K562 (cell line): ENCODE measurements around the gene CYS1. TPM values are rescaled to one million over a fixed set of nuclear protein-coding genes. Genes with fewer than 3 reads are reported as not detected.

Experiments
- ATAC-seq: fragments of 200-7000 bp; cut with Tn5 transposase; 3 replicates; pipeline ENCODE4 v1.9.1; 2020; ENCODE audit warnings: moderate library complexity
- Bru-seq: library from RNA; stranded (reverse); fragments of 400-500 nt; gene quantifications from one replicate; lab custom pipeline; 2021; lab: Mats Ljungman, UMichigan
- BruChase-seq, 2 experiments: library from RNA; stranded (reverse); fragments of 400-500 nt; gene quantifications; one replicate each; lab custom pipeline; 2021; lab: Mats Ljungman, UMichigan
- BruUV-seq: library from RNA; stranded (reverse); fragments of 400-500 nt; replicated peaks from 2 replicates; lab custom pipeline; 2021; lab: Mats Ljungman, UMichigan
- CTCF ChIA-PET: fragments of 300-600 bp; formaldehyde crosslinking; extraction: SDS; loops from one replicate; lab custom pipeline; 2021; ENCODE audit warnings: low intra/inter-chr PET ratio; lab: Yijun Ruan, JAX
- POLR2A ChIA-PET: fragments of 300-600, 350-650 bp; sonication (Branson Sonifier 250); formaldehyde crosslinking; extraction: SDS; loops from one replicate; lab custom pipeline; 2021; ENCODE audit warnings: antibody characterized with exemption, inconsistent platforms; lab: Yijun Ruan, JAX
- DNase-seq, 4 experiments: peaks; one replicate each; pipeline versions ENCODE4 v3.0.0 to v3.0.0-alpha.2; 2011 to 2018; ENCODE audit warnings: low spot score in 3 of 4, mixed read lengths in 3 of 4; ENCODE audit errors: extremely low read depth in 1 of 4
- FAIRE-seq: peaks from 2 replicates; lab custom pipeline; 2011; peaks lifted over from hg19 to GRCh38; lab: Jason Lieb, UNC
- H2AFZ ChIP-seq: 2 replicates; pipeline ENCODE4 v1.6.0; 2011; ENCODE audit warnings: low read depth, low read length, control low read depth, inconsistent platforms
- H3K27ac ChIP-seq: fragments of 200-600 bp; 3 replicates; pipeline ENCODE4 v1.8.0; 2011; ENCODE audit warnings: low read depth, mild to moderate bottlenecking, control low read depth, inconsistent platforms, low read length, moderate library complexity, mixed read lengths; ENCODE audit errors: extremely low read depth
- H3K27me3 ChIP-seq, 2 experiments: fragments of 300-600 bp in 1 of 2; 2 replicates in 1 of 2; 3 replicates in 1 of 2; pipeline versions ENCODE4 v1.6.0 to v1.8.0; 2011; ENCODE audit warnings: inconsistent platforms in 2 of 2, low read length in 2 of 2, mild to moderate bottlenecking in 1 of 2, mixed read lengths in 1 of 2, moderate library complexity in 1 of 2; ENCODE audit not compliant: control insufficient read depth in 2 of 2, insufficient read depth in 2 of 2
- H3K36me3 ChIP-seq: fragments of 300-600 bp; 3 replicates; pipeline ENCODE4 v1.8.0; 2011; ENCODE audit warnings: mild to moderate bottlenecking, low read length, inconsistent platforms; ENCODE audit not compliant: control insufficient read depth, insufficient read depth
- H3K4me1 ChIP-seq, 2 experiments: fragments of 200-600 bp in 1 of 2; replicated peaks in 1 of 2; 2 replicates in 1 of 2; 3 replicates in 1 of 2; pipeline versions ENCODE4 v1.5.1 to v1.8.0; 2011; ENCODE audit warnings: inconsistent platforms in 2 of 2, low read length in 2 of 2, mild to moderate bottlenecking in 1 of 2, mixed read lengths in 1 of 2, moderate library complexity in 1 of 2; ENCODE audit not compliant: control insufficient read depth in 2 of 2, insufficient read depth in 2 of 2
- H3K4me2 ChIP-seq: 2 replicates; pipeline ENCODE4 v1.6.1; 2011; ENCODE audit warnings: low read length, control low read depth, inconsistent platforms, mixed read lengths; ENCODE audit not compliant: insufficient read depth
- H3K4me3 ChIP-seq: fragments of 200-600 bp; sonication (generic), shearing (Covaris generic); 2 replicates; pipeline ENCODE4 v1.5.1; 2016; ENCODE audit warnings: control low read depth, inconsistent platforms
- H3K79me2 ChIP-seq: fragments of 200-600 bp; 3 replicates; pipeline ENCODE4 v1.8.0; 2011; ENCODE audit warnings: low read length, inconsistent platforms; ENCODE audit not compliant: control insufficient read depth, insufficient read depth
- H3K9ac ChIP-seq, 2 experiments: 2 replicates each; pipeline versions ENCODE4 v1.6.0 to v1.6.1; 2011; ENCODE audit warnings: low read depth in 2 of 2, low read length in 2 of 2, control low read depth in 1 of 2, inconsistent platforms in 1 of 2, mild to moderate bottlenecking in 1 of 2, mixed read lengths in 1 of 2; ENCODE audit not compliant: insufficient read depth in 1 of 2
- H3K9me1 ChIP-seq: one replicate; pipeline ENCODE4 v1.6.0; 2011; ENCODE audit warnings: inconsistent platforms, mild to moderate bottlenecking, low read length, moderate library complexity; ENCODE audit not compliant: control insufficient read depth, insufficient read depth
- H3K9me3 ChIP-seq: replicated peaks from 2 replicates; pipeline ENCODE4 v1.5.1; 2011; ENCODE audit warnings: low read depth, low read length, inconsistent platforms; ENCODE audit not compliant: control insufficient read depth, insufficient read depth
- H4K20me1 ChIP-seq: replicated peaks from 2 replicates; pipeline ENCODE4 v1.6.1; 2011; ENCODE audit warnings: low read length, inconsistent platforms, mixed read lengths; ENCODE audit not compliant: control insufficient read depth, insufficient read depth
- CXXC5 ChIP-seq: fragments of 250-450 bp; sonication (Bioruptor Pico); IDR thresholded peaks from 2 replicates; pipeline ENCODE4 v1.8.0; 2022; ENCODE audit warnings: inconsistent platforms, mild to moderate bottlenecking, moderate library complexity
- DMBX1 ChIP-seq: fragments of 250-450 bp; sonication (Bioruptor Pico); IDR thresholded peaks from 2 replicates; pipeline ENCODE4 v1.8.0; 2022; ENCODE audit warnings: inconsistent platforms, mild to moderate bottlenecking, moderate library complexity, borderline replicate concordance
- E2F6 ChIP-seq, 2 experiments: IDR thresholded peaks; 2 replicates each; pipeline ENCODE4 v1.6.1; 2011; ENCODE audit warnings: borderline replicate concordance in 1 of 2, control low read depth in 1 of 2, low read depth in 1 of 2, low read length in 1 of 2, mild to moderate bottlenecking in 1 of 2, mixed read lengths in 1 of 2, moderate library complexity in 1 of 2; ENCODE audit not compliant: insufficient read depth in 1 of 2, insufficient read length in 1 of 2, poor library complexity in 1 of 2, severe bottlenecking in 1 of 2; ENCODE audit errors: extremely low read depth in 1 of 2
- GATAD2B ChIP-seq: fragments of 450-650 bp; IDR thresholded peaks from 2 replicates; pipeline ENCODE4 v1.6.1; 2017; ENCODE audit warnings: mild to moderate bottlenecking, borderline replicate concordance
- POLR2AphosphoS2 ChIP-seq: IDR thresholded peaks from 2 replicates; pipeline ENCODE4 v1.6.1; 2012; ENCODE audit warnings: low read length, improper control_type of control experiment
- RB1 ChIP-seq: fragments of 450-650 bp; IDR thresholded peaks from 2 replicates; pipeline ENCODE4 v1.6.1; 2017; ENCODE audit warnings: low read depth, mild to moderate bottlenecking
- SIRT6 ChIP-seq: IDR thresholded peaks from one replicate; pipeline ENCODE4 v1.6.1; 2012; ENCODE audit warnings: low read depth, mild to moderate bottlenecking, control low read depth, inconsistent platforms, low read length, moderate library complexity
- SMAD4 ChIP-seq: fragments of 250-450 bp; sonication (Bioruptor Pico); conservative IDR thresholded peaks from 2 replicates; pipeline ENCODE4 v1.8.0; 2021; ENCODE audit warnings: inconsistent platforms, mild to moderate bottlenecking, moderate library complexity
- UBTF ChIP-seq, 2 experiments: IDR thresholded peaks; 2 replicates each; pipeline ENCODE4 v1.6.1; 2012; ENCODE audit warnings: improper control_type of control experiment in 2 of 2, low read depth in 2 of 2, low read length in 2 of 2, borderline replicate concordance in 1 of 2
- ZBTB7A ChIP-seq: IDR thresholded peaks from 2 replicates; pipeline ENCODE4 v1.6.1; 2011; ENCODE audit warnings: low read depth, mild to moderate bottlenecking, low read length, moderate library complexity, borderline replicate concordance; ENCODE audit not compliant: control insufficient read depth
- ZNF3 ChIP-seq: fragments of 250-450 bp; sonication (Bioruptor Pico); IDR thresholded peaks from 2 replicates; pipeline ENCODE4 v1.5.0; 2021; ENCODE audit warnings: mild to moderate bottlenecking, moderate library complexity
- ZNF764 ChIP-seq: fragments of 250-450 bp; sonication (Bioruptor Pico); IDR thresholded peaks from 2 replicates; pipeline ENCODE4 v1.4.0; 2020; ENCODE audit warnings: low read depth, mild to moderate bottlenecking, moderate library complexity
- WGBS: fragments of 100-300 bp; shearing (Covaris generic); methylation state at CpG from one replicate; pipeline ENCODE4 v1.1.6; 2016; ENCODE audit warnings: low coverage, mixed read lengths; ENCODE audit not compliant: insufficient coverage; ENCODE audit errors: missing lambda C conversion rate; 5-methylcytosine and 5-hydroxymethylcytosine counted together
- in situ Hi-C: fragments of 300-500 bp; cut with MboI; formaldehyde crosslinking; loops from 4 replicates; pipeline ENCODE4 v1.15.0; 2018; ENCODE audit warnings: inconsistent platforms, mixed read lengths
- intact Hi-C: fragments of 100-400 bp; cut with micrococcal nuclease; formaldehyde crosslinking; loops from 2 replicates; pipeline ENCODE4 v1.14.2; 2022
- long read RNA-seq, 3 experiments: library from polyadenylated mRNA in 2 of 3; library from RNA in 1 of 3; unstranded in 2 of 3; stranded (forward) in 1 of 3; transcript quantifications; one replicate each; pipeline ENCODE4 v2.0.0, GENCODE V29; 2019 to 2022
- polyA minus RNA-seq, 3 experiments: library from RNA; depleted of rRNA, polyadenylated mRNA; stranded (reverse); fragments of >200 nt; gene quantifications; 2 replicates each; pipeline ENCODE4 v1.2.3, GENCODE V29; 2011
- polyA plus RNA-seq, 8 experiments: library from polyadenylated mRNA; depleted of rRNA in 4 of 8; stranded (reverse) in 5 of 8; unstranded in 3 of 8; fragments of >200 nt; fragmentation: Nextera tagmentation in 2 of 8; fragmentation: Illumina TruSeq in 1 of 8; extraction: Ambion mirVana in 2 of 8; extraction: Trizol in 1 of 8; gene quantifications; 2 replicates each; pipeline versions ENCODE4 v1.2.1 to v1.2.3, GENCODE V29; 2011 to 2014; ENCODE audit warnings: inconsistent platforms in 1 of 8, missing spikeins in 1 of 8
- total RNA-seq, 7 experiments: library from RNA; depleted of rRNA in 6 of 7; stranded (reverse); fragments of >200 nt in 6 of 7; fragmentation: Illumina TruSeq in 2 of 7; extraction: Trizol in 2 of 7; gene quantifications; 2 replicates each; pipeline versions ENCODE4 v1.2.1 to v1.2.3, GENCODE V29; 2011 to 2021; ENCODE audit warnings: low replicate concordance in 1 of 7

CYS1 gene
- total RNA-seq (2011; cell fraction: chromatin; rRNA removed; ENCODE audit: low replicate concordance), result not detected in 2 replicates
- not detected in 2 replicates for total RNA-seq (2011; cell fraction: nucleolus; rRNA removed)
- not detected in 2 replicates for total RNA-seq (2011; cell fraction: nucleoplasm; rRNA removed)
- total RNA-seq (2014; rRNA removed) (not detected in 2 replicates), total RNA-seq (2014; rRNA removed; fragmentation: Illumina TruSeq; extraction: Trizol) (not detected in 2 replicates), total RNA-seq (2015; rRNA removed; fragmentation: Illumina TruSeq; extraction: Trizol) (not detected in 2 replicates), total RNA-seq (2021) (0.11 TPM in 1 of 2 replicates, not detected in the other), polyA plus RNA-seq (2011; rRNA removed) (not detected in 2 replicates), polyA plus RNA-seq (2014; fragmentation: Illumina TruSeq; extraction: Trizol) (not detected in 2 replicates), polyA plus RNA-seq (2014; fragmentation: Nextera tagmentation; extraction: Ambion mirVana) (not detected), polyA plus RNA-seq (2014; rRNA removed) (0.13 TPM in 1 of 2 replicates, not detected in the other), polyA minus RNA-seq (2011; rRNA and poly(A)+ RNA removed) (not detected in 2 replicates), Bru-seq, nascent RNA (percentile 11 among the genes with signal in this experiment), BruChase-seq, experiment 1, labeled RNA remaining after a 2-hour chase (not detected), BruChase-seq, experiment 2, labeled RNA remaining after a 6-hour chase (percentile 6 among the genes with signal in this experiment)
- polyA plus RNA-seq (2011; cell fraction: cytosol; rRNA removed), result not detected in 2 replicates
- polyA plus RNA-seq (2011; cell fraction: nucleus; rRNA removed), result not detected in 2 replicates
- polyA plus RNA-seq (2012), result not detected in 2 replicates
- polyA minus RNA-seq (2011; cell fraction: cytosol; rRNA and poly(A)+ RNA removed), result not detected in 2 replicates
- polyA minus RNA-seq (2011; cell fraction: nucleus; rRNA and poly(A)+ RNA removed), result not detected in 2 replicates
- long read RNA-seq, experiment 1, result 0 reads
- long read RNA-seq, experiment 2, result 0 reads
- long read RNA-seq, experiment 3, result 0 reads

DNA sequence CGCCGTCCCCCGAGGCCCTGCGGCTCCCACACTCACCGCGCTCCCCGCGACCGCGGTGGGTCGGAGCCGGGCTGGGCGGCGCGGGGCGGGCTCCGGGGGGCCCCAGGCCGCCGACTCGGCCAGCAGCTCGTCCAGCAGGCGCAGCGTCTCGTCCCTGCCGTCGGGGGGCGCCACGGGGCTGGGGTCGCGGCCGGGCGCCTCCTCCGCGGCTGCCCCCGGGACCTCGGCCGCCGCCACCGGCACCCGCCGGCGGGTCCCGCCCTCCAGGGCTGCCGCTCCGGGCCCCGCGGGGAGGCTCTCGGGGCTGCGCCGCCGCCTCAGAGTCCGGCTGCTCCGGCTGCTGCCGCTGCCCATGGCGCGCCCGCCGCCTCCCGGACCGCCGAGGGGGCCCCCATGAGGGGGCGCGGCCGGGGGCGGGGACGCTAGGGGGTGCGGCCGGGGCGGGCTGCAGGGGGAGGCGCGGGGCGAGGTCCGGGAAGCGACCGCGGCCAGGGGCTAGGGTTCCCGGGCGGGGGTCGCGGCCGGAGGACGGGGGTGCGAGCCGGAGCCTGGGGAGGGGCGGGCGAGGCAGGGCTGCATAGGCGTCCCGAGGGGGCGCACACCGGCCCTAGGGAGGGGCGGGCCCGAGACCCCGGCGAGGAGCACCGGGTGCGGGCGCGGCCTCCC is at the start of gene CYS1:
Gene CYS1, minus strand, starts transcription at position 542 of the 666 bp plus-strand sequence. Its CDS starts 188 bp downstream, at position 354.
- Histone ChIP-seq H3K27me3 (peaks cover 59 to 64% of the 10 kb centered on the region in 2 experiments), H3K9ac (peak within 1 kb of the TSS in 1 of 2 experiments; percentile 39; a peak in 2 of 4 replicates), H3K79me2 (no peaks in the 10 kb centered on the region), H3K36me3 (no peaks in the 10 kb centered on the region), H3K27ac (no peak within 1 kb of the TSS), H3K9me1 (no peaks in the 10 kb centered on the region), H3K4me2 (peak within 1 kb of the TSS; percentile 13; the same call in 1 of the 2 replicates), H3K4me1 (peaks cover 0 to 19% of the 10 kb centered on the region in 2 experiments; a peak in 3 of 5 replicates), H3K4me3 (peak within 1 kb of the TSS; percentile 17; the same call in 1 of the 2 replicates), H3K9me3 (no peaks in the 10 kb centered on the region), H4K20me1 (0 out of 2 replicates have a peak, but pooled peaks cover 7% of the 10 kb centered on the region), H2AFZ (no peak within 1 kb of the TSS)
- peak; percentile 35 to 82 (median 71) for DNase-seq
- intact Hi-C loops, result no loop called here
- in situ Hi-C loops, result no loop called here
- no TSS peak for BruUV-seq
- ChIA-PET CTCF (interaction anchor here (0.6 kb wide), 1 partner anchor 17 kb away, joined by 4 read pairs; no protein-coding TSS in a partner anchor), POLR2A (no interaction called here)
- whole genome bisulfite sequencing, result 0% methylated on average over 30 of the region's 98 CpGs
- peak; percentile 68 for ATAC-seq
- FAIRE-seq, result no peak
- TF ChIP-seq ZBTB7A, result peak; percentile 52; the same call in 1 of the 2 replicates
- peak in 1 of 2 experiments; percentile 14 for TF ChIP-seq E2F6 (IDR thresholded peaks at IDR 0.05; ENCODE audit: borderline replicate concordance in 1 of 2, extremely low read depth in 1 of 2, insufficient read depth in 1 of 2, insufficient read length in 1 of 2, low read depth in 1 of 2, low read length in 1 of 2, poor library complexity in 1 of 2, severe bottlenecking in 1 of 2)
- TF ChIP-seq ZNF3 (CRISPR knock-in tag), result no peak
- TF ChIP-seq CXXC5 (CRISPR knock-in tag), result 0 out of 2 replicates have a peak, but pooled peaks have one; percentile 33
- no peak for TF ChIP-seq SIRT6
- TF ChIP-seq UBTF (IDR thresholded peaks at IDR 0.05; ENCODE audit: borderline replicate concordance in 1 of 2, low read depth in 2 of 2, low read length in 2 of 2), result peak; percentile 35 to 58; a peak in 1 of 4 replicates
- no peak for TF ChIP-seq DMBX1 (CRISPR knock-in tag)
- TF ChIP-seq ZNF764 (CRISPR knock-in tag), result no peak
- peak; percentile 34; the same call in 1 of the 2 replicates for TF ChIP-seq GATAD2B
- TF ChIP-seq POLR2AphosphoS2, result no peak
- TF ChIP-seq RB1, result peak; percentile 55; the same call in 1 of the 2 replicates
- 0 out of 2 replicates have a peak, but pooled peaks have one; percentile 33 for TF ChIP-seq SMAD4 (CRISPR knock-in tag)
